Fibroblast of skin of back (primary cell): ENCODE results near the gene FXR2.

Source experiments
- DNase-seq: peaks from one replicate; pipeline ENCODE4 v3.0.0-alpha.2; 2013

The FXR2 gene

DNA sequence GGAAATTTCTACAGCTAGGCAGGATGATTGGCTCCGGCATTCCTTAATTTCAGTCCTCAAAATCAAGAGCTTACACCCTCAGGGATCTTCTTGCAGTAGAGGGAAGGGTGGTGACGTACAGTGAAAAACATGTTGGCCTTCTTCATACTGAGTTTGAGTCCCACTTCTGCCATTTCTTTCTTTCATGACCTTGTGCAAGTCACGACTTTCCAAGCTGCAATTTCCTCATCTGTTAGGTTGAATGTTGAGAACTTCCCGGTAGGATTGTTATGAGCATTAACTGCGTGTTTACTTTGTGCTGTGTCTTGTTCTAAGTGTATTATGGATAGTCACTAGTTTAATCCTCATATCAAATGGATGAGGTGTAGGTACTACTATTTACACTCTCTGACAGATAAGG lies 45.1 kb downstream of the FXR2 start:
- no peak for DNase-seq

DNA sequence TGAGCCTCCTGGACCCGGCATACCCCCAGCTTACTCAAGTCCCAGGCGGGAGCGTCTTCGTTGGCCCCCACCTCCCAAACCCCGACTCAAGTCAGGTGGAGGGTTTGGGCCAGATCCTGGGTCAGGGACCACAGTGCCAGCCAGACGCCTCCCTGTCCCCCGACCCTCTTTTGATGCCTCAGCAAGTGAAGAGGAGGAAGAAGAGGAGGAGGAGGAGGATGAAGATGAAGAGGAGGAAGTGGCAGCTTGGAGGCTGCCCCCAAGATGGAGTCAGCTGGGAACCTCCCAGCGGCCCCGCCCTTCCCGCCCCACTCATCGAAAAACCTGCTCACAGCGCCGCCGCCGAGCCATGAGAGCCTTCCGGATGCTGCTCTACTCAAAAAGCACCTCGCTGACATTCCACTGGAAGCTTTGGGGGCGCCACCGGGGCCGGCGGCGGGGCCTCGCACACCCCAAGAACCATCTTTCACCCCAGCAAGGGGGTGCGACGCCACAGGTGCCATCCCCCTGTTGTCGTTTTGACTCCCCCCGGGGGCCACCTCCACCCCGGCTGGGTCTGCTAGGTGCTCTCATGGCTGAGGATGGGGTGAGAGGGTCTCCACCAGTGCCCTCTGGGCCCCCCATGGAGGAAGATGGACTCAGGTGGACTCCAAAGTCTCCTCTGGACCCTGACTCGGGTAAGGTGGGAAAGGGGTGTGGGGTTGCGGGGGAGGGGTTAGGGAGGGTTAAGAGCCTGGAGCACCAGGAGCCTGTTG lies 51.4 kb downstream of the FXR2 start:
- no peak for DNase-seq

DNA sequence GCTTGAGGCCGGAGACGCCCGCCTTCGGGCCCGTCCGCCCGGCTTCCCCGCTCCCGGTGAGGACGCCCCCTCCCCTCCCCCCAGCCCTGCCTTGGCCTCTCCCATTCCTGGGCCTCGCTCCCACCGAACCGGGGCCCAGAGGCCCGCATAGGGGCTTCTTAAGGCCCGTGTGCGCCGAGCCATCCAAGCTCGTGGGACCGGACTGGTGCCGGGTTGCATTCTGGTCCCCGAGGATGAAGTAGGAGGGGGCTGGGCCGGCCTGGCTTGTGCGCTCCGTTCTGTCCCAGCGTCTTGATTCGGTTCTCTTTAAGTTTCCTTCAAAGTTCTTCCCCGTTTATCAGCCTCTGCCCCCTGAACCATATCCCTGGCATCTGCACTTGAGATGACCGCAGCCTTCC lies 52.5 kb downstream of the FXR2 start:
- DNase-seq: no peak

DNA sequence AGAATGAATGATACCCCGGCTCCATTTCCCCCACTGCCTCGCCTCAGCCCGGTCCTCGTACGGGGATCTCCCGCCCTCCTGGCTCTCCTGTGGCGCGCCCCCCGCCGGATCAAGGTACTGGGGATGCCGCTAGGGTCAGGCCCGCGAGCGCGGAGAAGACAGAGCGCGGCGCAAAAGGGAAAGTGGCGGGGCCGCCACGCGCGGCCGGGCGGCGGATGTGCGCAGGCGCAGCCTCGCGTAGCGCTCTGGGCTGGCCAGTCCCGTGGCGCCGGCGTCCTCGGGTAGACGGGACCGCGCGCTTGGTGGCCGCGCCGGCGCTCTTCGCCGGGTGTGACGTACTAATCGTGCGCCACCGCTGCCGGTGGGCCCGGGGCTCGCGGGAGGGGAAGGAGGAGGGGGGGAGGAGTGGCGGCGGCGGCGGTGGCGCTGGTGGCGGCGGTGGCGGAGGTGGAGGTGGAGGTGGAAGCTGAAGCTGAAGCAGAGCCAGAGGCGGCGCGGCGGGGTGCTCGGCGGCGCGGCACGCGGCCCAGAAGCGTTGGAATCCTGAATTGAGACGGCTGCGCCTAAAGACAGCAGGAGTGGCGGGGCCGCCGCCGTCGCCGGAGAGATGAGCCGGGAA lies 53.0 kb downstream of the FXR2 start, which contains the start of gene SENP3:
Gene SENP3, plus strand, starts transcription at position 331 of the 619 bp plus-strand sequence. CDS start 1,158 bp downstream, outside the sequence.
- peak; percentile 90 for DNase-seq

DNA sequence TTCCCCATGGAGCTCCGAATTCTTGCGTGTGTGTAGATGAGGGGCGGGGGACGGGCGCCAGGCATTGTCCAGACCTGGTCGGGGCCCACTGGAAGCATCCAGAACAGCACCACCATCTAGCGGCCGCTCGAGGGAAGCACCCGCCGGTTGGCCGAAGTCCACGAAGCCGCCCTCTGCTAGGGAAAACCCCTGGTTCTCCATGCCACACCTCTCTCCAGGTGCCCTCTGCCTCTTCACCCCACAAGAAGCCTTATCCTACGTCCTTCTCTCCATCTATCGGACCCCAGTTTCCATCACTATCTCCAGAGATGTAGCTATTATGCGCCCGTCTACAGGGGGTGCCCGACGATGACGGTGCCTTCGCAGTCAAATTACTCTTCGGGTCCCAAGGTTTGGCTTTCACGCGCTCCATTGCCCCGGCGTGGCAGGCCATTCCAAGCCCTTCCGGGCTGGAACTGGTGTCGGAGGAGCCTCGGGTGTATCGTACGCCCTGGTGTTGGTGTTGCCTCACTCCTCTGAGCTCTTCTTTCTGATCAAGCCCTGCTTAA lies 53.6 kb downstream of the FXR2 start:
- peak; percentile 79 for DNase-seq

DNA sequence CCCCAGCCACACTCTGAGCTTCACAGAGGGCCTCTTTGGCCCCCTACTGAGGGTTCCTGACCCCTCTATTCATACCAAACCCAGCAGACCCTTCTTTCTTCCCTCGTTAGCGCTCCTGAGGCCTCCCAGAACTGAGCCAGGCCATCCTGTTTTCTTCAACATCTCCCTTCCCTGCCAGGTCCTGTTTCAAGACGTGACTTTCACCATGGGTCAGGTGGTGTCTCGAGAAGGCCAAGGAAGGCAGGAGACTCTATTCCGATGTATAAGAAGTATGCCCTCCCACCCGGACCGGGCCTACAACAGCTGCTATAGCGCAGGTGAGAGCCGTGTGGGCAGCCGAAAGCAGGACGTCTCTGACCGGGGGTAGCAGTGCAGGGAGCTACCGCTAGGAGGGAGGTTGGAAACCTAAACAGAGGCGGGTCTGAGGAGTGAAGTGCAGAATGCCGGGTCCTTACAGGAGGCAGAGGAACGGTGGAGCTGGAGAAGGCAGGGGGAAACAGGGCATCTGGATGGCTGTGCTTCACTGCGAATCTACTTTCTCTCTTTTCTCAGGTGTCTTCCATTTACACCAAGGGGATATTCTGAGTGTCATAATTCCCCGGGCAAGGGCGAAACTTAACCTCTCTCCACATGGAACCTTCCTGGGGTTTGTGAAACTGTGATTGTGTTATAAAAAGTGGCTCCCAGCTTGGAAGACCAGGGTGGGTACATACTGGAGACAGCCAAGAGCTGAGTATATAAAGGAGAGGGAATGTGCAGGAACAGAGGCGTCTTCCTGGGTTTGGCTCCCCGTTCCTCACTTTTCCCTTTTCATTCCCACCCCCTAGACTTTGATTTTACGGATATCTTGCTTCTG lies 54.3 kb downstream of the FXR2 start:
- DNase-seq: peak; percentile 62

DNA sequence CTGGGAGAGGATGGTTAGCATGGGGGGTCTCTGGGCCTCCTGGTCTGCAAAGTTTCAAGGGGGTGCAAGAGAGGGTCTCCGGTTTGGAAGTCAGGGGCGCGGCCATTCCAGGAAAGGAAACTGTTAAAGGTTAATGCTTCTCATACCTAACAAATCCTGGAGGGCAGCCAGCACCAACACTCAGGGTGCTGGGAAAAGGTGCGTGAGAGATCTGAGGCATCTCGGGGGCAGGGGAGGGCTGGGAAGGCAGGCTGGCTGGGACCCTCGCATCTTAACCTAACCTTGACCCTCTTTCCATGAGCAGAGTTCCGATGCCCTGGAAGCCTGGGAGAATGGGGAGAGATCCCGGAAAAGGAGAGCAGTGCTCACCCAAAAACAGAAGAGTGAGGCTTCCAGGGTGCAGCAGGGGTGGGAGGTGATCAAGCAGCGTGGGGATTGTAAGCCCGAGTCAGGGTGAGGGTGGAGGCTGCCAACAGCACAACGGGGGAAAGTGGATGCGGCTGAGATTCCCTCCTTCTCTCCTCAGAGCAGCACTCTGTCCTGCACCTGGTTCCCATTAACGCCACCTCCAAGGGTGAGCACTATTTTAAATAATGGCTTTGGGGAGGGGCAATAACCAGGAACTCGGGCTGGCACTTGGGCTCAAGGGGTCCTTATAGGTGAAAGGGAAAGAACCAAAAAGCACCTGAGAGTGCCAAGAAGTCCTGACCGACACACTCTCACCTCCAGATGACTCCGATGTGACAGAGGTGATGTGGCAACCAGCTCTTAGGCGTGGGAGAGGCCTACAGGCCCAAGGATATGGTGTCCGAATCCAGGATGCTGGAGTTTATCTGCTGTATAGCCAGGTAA lies 55.2 kb downstream of the FXR2 start:
- no peak for DNase-seq

DNA sequence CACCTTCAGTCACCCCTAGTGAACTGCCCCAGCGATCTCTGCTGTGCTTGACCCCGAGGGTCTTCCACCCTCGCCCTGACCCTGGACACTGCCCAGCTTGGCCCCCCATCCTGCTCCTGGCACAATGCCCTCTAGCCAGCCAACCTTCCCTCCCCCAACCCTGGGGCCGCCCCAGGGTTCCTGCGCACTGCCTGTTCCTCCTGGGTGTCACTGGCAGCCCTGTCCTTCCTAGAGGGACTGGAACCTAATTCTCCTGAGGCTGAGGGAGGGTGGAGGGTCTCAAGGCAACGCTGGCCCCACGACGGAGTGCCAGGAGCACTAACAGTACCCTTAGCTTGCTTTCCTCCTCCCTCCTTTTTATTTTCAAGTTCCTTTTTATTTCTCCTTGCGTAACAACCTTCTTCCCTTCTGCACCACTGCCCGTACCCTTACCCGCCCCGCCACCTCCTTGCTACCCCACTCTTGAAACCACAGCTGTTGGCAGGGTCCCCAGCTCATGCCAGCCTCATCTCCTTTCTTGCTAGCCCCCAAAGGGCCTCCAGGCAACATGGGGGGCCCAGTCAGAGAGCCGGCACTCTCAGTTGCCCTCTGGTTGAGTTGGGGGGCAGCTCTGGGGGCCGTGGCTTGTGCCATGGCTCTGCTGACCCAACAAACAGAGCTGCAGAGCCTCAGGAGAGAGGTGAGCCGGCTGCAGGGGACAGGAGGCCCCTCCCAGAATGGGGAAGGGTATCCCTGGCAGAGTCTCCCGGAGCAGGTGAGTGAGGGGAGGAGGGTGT lies 56.0 kb downstream of the FXR2 start, which contains the start of gene TNFSF13:
Gene TNFSF13, plus strand, starts transcription at position 207 of the 776 bp plus-strand sequence. Its CDS starts 290 bp downstream, at position 497.
- DNase-seq: no peak

DNA sequence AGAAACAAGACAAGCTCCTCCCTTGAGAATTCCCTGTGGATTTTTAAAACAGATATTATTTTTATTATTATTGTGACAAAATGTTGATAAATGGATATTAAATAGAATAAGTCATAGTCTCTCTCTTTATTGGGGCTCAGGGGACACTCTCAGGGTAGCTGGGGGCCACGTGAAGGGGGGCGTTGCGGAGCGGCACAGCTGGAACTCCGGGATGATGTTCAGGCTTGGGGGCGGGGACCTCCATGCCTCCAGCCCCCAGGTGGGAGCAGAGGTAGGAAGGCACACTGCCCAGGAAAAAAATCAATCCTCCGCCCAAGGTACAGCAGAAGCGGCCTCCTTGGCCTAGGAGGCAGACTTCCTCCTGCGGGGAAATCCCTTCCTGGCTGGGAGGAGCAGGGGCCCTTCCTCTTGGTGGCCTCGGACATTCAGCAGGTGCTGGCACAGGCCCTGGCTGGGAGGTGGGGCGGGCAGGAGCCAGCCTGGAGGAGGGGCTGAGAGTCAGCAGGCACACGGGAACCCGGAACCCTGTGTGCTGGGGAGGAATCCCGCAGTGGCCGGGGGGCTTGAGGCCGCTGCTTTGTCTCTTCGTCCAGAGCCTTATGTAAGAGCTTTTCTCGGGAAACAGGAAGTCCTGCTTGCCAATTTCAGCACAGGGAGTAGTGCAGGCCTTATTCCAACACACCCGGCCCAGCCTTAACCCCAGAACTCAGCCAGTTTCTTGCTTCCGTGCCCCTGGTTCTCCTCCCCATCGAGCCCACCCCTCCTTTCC lies 56.7 kb downstream of the FXR2 start:
- peak; percentile 22 for DNase-seq

DNA sequence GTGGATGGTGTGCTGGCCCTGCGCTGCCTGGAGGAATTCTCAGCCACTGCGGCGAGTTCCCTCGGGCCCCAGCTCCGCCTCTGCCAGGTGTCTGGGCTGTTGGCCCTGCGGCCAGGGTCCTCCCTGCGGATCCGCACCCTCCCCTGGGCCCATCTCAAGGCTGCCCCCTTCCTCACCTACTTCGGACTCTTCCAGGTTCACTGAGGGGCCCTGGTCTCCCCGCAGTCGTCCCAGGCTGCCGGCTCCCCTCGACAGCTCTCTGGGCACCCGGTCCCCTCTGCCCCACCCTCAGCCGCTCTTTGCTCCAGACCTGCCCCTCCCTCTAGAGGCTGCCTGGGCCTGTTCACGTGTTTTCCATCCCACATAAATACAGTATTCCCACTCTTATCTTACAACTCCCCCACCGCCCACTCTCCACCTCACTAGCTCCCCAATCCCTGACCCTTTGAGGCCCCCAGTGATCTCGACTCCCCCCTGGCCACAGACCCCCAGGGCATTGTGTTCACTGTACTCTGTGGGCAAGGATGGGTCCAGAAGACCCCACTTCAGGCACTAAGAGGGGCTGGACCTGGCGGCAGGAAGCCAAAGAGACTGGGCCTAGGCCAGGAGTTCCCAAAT lies 57.4 kb downstream of the FXR2 start:
- no peak for DNase-seq

DNA sequence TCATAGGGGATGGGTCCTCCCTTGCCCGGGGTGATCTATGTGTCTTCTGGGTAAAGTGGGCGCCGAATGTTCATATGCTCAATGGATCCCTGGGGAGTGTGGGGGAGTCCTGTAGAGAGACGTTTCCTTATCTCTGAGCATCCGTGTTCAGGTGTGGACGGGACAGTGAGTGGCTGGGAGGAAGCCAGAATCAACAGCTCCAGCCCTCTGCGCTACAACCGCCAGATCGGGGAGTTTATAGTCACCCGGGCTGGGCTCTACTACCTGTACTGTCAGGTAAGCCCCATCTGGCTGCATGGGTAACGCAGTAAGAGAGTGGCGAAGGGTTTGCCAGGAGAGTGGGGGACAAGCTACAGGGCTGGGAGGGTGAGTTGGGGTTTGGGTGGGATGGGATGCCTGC lies 58.1 kb downstream of the FXR2 start:
- no peak for DNase-seq

DNA sequence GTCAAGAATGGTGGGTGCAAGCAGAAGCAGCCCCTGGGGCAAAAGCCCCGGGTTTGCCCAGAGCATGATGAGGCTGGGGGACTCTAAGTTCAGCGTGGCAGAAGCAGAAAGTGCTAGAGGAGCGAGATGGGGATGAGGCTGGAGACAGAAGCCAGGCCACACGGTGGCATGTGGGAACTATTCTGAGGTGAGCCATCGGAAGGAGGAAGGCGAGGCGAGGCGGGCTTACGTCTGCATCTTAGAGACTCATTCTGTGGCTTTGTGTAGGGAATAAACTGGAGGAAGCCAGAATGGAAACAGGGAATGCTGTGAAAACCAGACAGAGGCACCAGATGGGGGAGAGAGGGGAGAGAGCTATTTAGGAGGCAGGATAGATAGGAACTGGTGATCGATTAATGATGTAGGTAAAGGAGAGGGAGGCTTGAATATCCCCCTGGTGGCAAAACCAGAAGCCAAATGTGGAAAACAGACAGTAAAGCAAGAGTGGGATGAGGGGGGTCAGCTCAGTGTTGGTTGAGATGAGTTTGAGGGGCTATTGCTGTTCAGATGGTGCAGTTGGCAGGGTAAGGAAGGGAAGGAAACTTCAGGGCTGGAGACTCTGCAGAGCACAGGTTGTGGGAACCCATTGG lies 59.3 kb downstream of the FXR2 start:
- no peak for DNase-seq

DNA sequence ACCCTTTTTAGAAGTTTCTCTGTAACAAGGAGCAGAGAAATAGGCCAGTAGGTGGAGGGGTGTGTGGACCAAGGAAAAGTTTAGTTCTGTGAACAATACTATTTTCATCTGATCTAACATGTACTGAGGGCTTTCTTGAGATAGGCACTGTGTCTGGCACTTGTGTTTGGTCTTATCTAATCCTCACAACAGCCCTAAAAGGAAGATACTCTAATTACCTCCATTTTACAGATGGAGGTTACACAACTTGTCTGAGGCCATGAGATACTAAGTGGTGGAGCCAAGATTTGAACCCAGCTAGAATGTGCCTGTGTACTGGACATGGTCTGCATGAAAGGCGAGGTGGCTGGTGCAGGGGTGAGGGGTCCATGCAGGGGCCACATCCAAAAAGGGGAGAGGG lies 61.3 kb downstream of the FXR2 start:
- DNase-seq: no peak

DNA sequence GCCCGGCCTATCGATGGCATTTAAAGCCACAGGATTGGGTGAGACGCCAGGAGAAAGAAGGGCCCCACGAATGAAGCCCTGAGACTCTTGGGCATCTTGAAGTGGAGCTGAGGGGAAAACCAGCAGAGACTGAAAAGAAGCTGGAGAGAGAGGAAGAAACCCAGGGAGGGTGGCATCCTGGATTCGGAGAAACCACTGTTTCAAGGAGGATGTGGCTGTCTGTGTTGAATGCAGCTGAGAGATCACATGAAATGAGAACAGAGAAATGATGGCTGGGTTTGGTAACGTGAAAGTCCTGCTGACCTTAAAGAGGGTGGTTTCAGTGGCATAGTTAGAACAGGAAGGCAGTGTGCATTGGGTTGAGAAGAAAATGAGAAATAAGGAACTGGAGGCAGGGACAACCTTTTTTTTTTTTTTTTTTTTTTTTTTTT lies 62.1 kb downstream of the FXR2 start:
- DNase-seq: no peak

DNA sequence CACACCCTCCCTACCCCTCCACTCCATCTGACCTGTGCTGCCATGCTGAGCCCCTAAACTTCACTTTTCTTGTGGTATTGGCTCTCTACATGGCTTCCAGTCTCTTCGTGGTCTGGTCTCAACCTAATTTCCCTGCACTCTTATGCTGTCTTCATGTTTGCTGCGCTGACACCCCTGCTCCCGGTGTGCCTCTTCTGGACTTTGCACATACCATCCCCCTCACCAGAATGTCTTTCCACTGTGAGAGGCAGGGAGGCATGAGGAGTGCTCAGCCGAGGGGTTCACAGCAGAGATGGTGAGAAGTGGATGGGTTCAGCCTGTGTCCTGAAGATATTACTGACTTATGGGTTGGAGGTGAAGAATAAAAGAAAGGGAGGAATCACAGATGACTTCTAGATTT lies 63.3 kb downstream of the FXR2 start:
- DNase-seq: no peak

DNA sequence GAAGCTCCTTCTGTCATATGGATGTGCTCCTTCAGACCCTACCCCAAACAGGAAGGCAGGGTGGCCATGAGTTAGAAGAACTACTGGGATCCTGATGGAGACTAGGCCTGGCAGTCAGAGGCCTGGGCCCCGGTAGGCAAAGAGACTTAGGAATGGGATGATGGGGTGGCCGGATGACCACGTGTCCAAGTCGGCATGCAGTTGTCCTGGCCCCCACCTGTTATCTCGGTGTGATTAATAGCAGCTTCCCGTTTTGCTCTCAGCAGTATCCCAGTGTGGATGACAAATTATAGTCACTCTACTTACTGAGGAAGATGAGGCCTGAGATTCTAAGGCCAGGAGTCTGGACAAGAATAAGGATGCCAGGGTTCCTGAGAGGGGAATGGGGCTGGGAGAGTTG lies 64.4 kb downstream of the FXR2 start:
- DNase-seq: no peak

DNA sequence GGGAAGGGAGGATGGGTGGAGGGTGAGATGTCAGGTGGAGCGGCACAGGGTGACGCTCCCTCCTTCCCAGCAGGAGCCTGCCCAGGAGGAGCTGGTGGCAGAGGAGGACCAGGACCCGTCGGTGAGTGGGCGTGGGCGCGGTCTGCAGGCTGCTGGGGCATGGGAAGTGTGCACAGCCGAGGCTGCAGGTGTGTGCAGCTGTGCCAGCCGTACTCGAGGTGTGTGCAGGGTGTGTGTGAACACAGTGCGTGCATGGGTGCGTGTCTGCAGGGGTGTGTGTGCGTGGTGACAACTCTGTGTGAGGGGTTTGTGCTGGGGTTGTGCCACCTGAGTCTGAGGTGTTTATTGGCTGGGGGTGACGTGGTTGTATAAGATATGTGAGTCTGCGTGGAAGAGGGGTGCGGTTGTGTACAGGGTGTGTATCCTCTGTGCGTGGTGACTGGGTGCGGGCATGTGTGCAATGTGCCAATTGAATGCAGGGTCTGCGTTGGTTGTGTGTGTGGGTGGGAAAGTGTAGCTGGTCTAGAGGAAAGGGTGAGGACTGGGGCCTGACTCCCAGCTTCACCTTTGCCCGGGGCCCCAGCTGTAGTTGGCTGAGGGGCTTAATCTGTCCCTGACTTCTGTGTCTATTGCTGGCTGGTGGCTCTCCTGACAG lies 65.2 kb downstream of the FXR2 start:
- no peak for DNase-seq

DNA sequence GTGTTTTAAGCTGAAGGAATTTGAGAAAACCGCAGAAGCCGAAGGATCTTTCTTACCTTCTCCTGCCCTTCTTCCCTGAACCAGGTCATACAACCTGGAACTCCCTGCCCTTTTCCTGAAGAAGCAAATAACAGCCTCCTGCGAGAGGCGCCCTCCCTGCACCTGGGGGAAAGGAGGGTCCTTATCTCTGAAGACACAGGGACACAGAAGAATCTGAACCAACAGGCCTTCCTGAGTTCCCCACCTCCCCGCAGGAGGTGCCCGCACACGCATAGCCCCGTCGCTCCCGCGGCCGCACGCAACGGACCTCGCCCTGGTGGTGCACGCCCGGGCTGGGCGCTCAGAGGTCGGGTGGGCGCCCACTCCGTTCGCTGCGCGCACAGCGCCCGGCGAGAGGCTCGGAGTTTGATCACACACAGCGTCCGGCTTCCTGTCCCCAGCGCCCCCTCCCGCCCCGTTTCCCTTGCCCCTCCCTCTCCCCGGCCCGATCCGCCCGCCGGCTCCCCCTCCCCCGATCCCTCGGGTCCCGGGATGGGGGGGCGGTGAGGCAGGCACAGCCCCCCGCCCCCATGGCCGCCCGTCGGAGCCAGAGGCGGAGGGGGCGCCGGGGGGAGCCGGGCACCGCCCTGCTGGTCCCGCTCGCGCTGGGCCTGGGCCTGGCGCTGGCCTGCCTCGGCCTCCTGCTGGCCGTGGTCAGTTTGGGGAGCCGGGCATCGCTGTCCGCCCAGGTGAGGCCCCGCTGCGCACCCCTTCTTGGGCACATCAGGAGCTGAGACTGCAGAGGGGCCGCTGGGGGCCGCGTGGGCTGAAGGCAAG lies 65.9 kb downstream of the FXR2 start, which contains the start of gene TNFSF12:
Gene TNFSF12, plus strand, starts transcription at position 474 of the 816 bp plus-strand sequence. Its CDS starts 96 bp downstream, at position 570.
- peak; percentile 58 for DNase-seq
